HCT116 (cell line): ENCODE measurements around the gene CCT5. TPM values are rescaled to one million over a fixed set of nuclear protein-coding genes. Genes with fewer than 3 reads are reported as not detected.

ENCODE experiments used
- ATAC-seq: fragments of 200-7000 bp; cut with Tn5 transposase; 2 replicates; pipeline ENCODE4 v1.9.1; 2020; ENCODE audit warnings: mild to moderate bottlenecking, moderate library complexity
- BruUV-seq: library from RNA; stranded (reverse); fragments of 400-500 nt; replicated peaks from 2 replicates; lab custom pipeline; 2021; lab: Mats Ljungman, UMichigan
- CTCF ChIA-PET: fragments of 300-600 bp; sonication (Branson Sonifier 250); formaldehyde crosslinking; loops from one replicate; lab custom pipeline; 2021; ENCODE audit warnings: antibody characterized with exemption; lab: Charles Lee
- POLR2A ChIA-PET: fragments of 300-600, 350-600 bp; sonication (Branson Sonifier 250); formaldehyde crosslinking; loops from one replicate; lab custom pipeline; 2021; ENCODE audit warnings: antibody characterized with exemption; lab: Charles Lee
- RAD21 ChIA-PET, 2 experiments: fragments of 300-600 bp; sonication (Branson Sonifier 250); formaldehyde crosslinking; loops; one replicate each; lab custom pipeline; 2023; ENCODE audit warnings: low total read pairs in 2 of 2; ENCODE audit not compliant: uncharacterized antibody in 2 of 2, unreplicated experiment in 2 of 2, low non-redundant PET in 1 of 2; lab: Charles Lee
- DNase-seq: peaks from one replicate; pipeline ENCODE4 v3.0.0-alpha.2; 2010; ENCODE audit warnings: low read depth, low spot score
- H2AFZ ChIP-seq: fragments of 200-600 bp; shearing (Covaris generic), sonication (generic); 2 replicates; pipeline ENCODE4 v1.6.1; 2017; ENCODE audit warnings: low read depth, mixed run types, mixed read lengths, antibody characterized with exemption, low read length; ENCODE audit not compliant: poor library complexity, severe bottlenecking
- H3K27ac ChIP-seq: 2 replicates; pipeline ENCODE4 v1.5.1; 2012; ENCODE audit warnings: low read depth, low read length
- H3K27me3 ChIP-seq: fragments of 200-600 bp; sonication (generic); 2 replicates; pipeline ENCODE4 v1.6.1; 2016; ENCODE audit warnings: mixed run types, low read length, mixed read lengths; ENCODE audit not compliant: insufficient read depth
- H3K36me3 ChIP-seq, 2 experiments: fragments of 200-500 bp in 1 of 2; fragments of 200-600 bp in 1 of 2; sonication (Bioruptor generic) in 1 of 2; sonication (generic) in 1 of 2; 2 replicates each; pipeline versions ENCODE4 v1.5.1 to v1.6.1; 2014 to 2016; ENCODE audit warnings: low read length in 2 of 2, inconsistent platforms in 1 of 2, mixed read lengths in 1 of 2, mixed run types in 1 of 2; ENCODE audit not compliant: insufficient read depth in 2 of 2, control insufficient read depth in 1 of 2
- H3K4me1 ChIP-seq, 2 experiments: fragments of 200-600 bp in 1 of 2; sonication (generic) in 1 of 2; 2 replicates each; pipeline versions ENCODE4 v1.5.1 to v1.6.1; 2012 to 2017; ENCODE audit warnings: low read length in 2 of 2, inconsistent platforms in 1 of 2, mild to moderate bottlenecking in 1 of 2, mixed read lengths in 1 of 2, mixed run types in 1 of 2, moderate library complexity in 1 of 2; ENCODE audit not compliant: insufficient read depth in 2 of 2, control insufficient read depth in 1 of 2
- H3K4me2 ChIP-seq: fragments of 200-600 bp; sonication (generic); 2 replicates; pipeline ENCODE4 v1.6.1; 2017; ENCODE audit warnings: mixed run types, low read length, mixed read lengths
- H3K4me3 ChIP-seq, 2 experiments: fragments of 200-600 bp in 1 of 2; sonication (generic) in 1 of 2; replicated peaks in 1 of 2; 2 replicates each; pipeline ENCODE4 v1.5.1; 2011 to 2016; ENCODE audit warnings: low read length in 2 of 2, control low read depth in 1 of 2, low read depth in 1 of 2, mild to moderate bottlenecking in 1 of 2, mixed read lengths in 1 of 2, mixed run types in 1 of 2
- H3K79me2 ChIP-seq: fragments of 200-600 bp; sonication (generic); 2 replicates; pipeline ENCODE4 v1.6.1; 2017; ENCODE audit warnings: mild to moderate bottlenecking, mixed run types, low read length, moderate library complexity, mixed read lengths; ENCODE audit not compliant: insufficient read depth
- H3K9ac ChIP-seq: fragments of 200-600 bp; sonication (generic); 2 replicates; pipeline ENCODE4 v1.6.1; 2016; ENCODE audit warnings: low read length, mixed read lengths
- H3K9me2 ChIP-seq: fragments of 200-600 bp; sonication (generic), shearing (Covaris generic); 2 replicates; pipeline ENCODE4 v1.6.1; 2017; ENCODE audit warnings: mixed run types, mild to moderate bottlenecking, moderate library complexity; ENCODE audit not compliant: insufficient read depth
- H3K9me3 ChIP-seq, 2 experiments: fragments of 200-500 bp in 1 of 2; fragments of 200-600 bp in 1 of 2; sonication (Bioruptor generic) in 1 of 2; sonication (generic) in 1 of 2; 2 replicates each; pipeline ENCODE4 v1.6.1; 2014 to 2017; ENCODE audit warnings: low read length in 2 of 2, mixed read lengths in 2 of 2, inconsistent platforms in 1 of 2, low read depth in 1 of 2, mild to moderate bottlenecking in 1 of 2, mixed run types in 1 of 2, moderate library complexity in 1 of 2; ENCODE audit not compliant: control insufficient read depth in 1 of 2, insufficient read depth in 1 of 2
- H4K20me1 ChIP-seq: fragments of 200-600 bp; sonication (generic), shearing (Covaris generic); 2 replicates; pipeline ENCODE4 v1.6.1; 2017; ENCODE audit warnings: mixed run types, mild to moderate bottlenecking, moderate library complexity; ENCODE audit not compliant: insufficient read depth
- ATF3 ChIP-seq: IDR thresholded peaks from 2 replicates; pipeline ENCODE4 v1.6.1; 2012
- CTCF ChIP-seq, 3 experiments: fragments of 200-600 bp in 1 of 3; sonication (generic) in 1 of 3; IDR thresholded peaks in 2 of 3; conservative IDR thresholded peaks in 1 of 3; 2 replicates each; pipeline ENCODE4 v1.5.1; 2012 to 2017; ENCODE audit warnings: low read depth in 2 of 3, low read length in 2 of 3, antibody characterized with exemption in 1 of 3, borderline replicate concordance in 1 of 3, control low read depth in 1 of 3, mild to moderate bottlenecking in 1 of 3, mixed read lengths in 1 of 3, mixed run types in 1 of 3, moderate library complexity in 1 of 3; ENCODE audit not compliant: insufficient read depth in 1 of 3
- EGR1 ChIP-seq: IDR thresholded peaks from 2 replicates; pipeline ENCODE4 v1.6.1; 2012; ENCODE audit warnings: low read depth
- ELF1 ChIP-seq: IDR thresholded peaks from 2 replicates; pipeline ENCODE4 v1.6.1; 2012; ENCODE audit warnings: low read depth, borderline replicate concordance
- EZH2 ChIP-seq: fragments of 200-600 bp; sonication (generic); IDR thresholded peaks from 2 replicates; pipeline ENCODE4 v1.6.1; 2017; ENCODE audit warnings: antibody characterized with exemption, mixed run types
- FOSL1 ChIP-seq: IDR thresholded peaks from 2 replicates; pipeline ENCODE4 v1.6.1; 2012; ENCODE audit warnings: low read depth
- MAX ChIP-seq: IDR thresholded peaks from 2 replicates; pipeline ENCODE4 v1.6.1; 2012
- POLR2A ChIP-seq: IDR thresholded peaks from 2 replicates; pipeline ENCODE4 v1.7.0; 2011; ENCODE audit warnings: borderline replicate concordance; ENCODE audit not compliant: insufficient read depth, insufficient read length; ENCODE audit errors: extremely low read depth
- RAD21 ChIP-seq: IDR thresholded peaks from 2 replicates; pipeline ENCODE4 v1.6.1; 2012; ENCODE audit warnings: low read depth, mild to moderate bottlenecking
- REST ChIP-seq: IDR thresholded peaks from 2 replicates; pipeline ENCODE4 v1.6.1; 2012; ENCODE audit warnings: low read depth
- SIN3A ChIP-seq: IDR thresholded peaks from 2 replicates; pipeline ENCODE4 v1.6.1; 2012; ENCODE audit warnings: low read depth
- SP1 ChIP-seq: IDR thresholded peaks from 2 replicates; pipeline ENCODE4 v1.6.1; 2012; ENCODE audit warnings: low read depth
- SRF ChIP-seq: IDR thresholded peaks from 2 replicates; pipeline ENCODE4 v1.6.1; 2012; ENCODE audit warnings: low read depth
- TCF7L2 ChIP-seq: IDR thresholded peaks from 2 replicates; pipeline ENCODE4 v1.7.0; 2011; ENCODE audit warnings: borderline replicate concordance, inconsistent platforms; ENCODE audit not compliant: insufficient read depth, insufficient read length; ENCODE audit errors: extremely low read depth
- YY1 ChIP-seq: IDR thresholded peaks from 2 replicates; pipeline ENCODE4 v1.6.1; 2011; ENCODE audit warnings: low read length, low read depth, moderate library complexity, mild to moderate bottlenecking; ENCODE audit not compliant: insufficient replicate concordance; ENCODE audit errors: extremely low read depth
- ZNF274 ChIP-seq: fragments of 200-500 bp; sonication (Bioruptor generic); IDR thresholded peaks from 2 replicates; pipeline ENCODE4 v1.6.1; 2014; ENCODE audit warnings: mild to moderate bottlenecking, low read depth, low read length, inconsistent platforms
- intact Hi-C: fragments of 100-400 bp; cut with micrococcal nuclease; formaldehyde crosslinking; loops from 2 replicates; pipeline ENCODE4 v1.10.0; 2022
- total RNA-seq: library from RNA; stranded (reverse); gene quantifications from one replicate; pipeline ENCODE4 v1.2.1, GENCODE V29; 2021; ENCODE audit not compliant: unreplicated experiment

CCT5 gene
- total RNA-seq, 1 experiment from 2014 or later, result 489 TPM

DNA sequence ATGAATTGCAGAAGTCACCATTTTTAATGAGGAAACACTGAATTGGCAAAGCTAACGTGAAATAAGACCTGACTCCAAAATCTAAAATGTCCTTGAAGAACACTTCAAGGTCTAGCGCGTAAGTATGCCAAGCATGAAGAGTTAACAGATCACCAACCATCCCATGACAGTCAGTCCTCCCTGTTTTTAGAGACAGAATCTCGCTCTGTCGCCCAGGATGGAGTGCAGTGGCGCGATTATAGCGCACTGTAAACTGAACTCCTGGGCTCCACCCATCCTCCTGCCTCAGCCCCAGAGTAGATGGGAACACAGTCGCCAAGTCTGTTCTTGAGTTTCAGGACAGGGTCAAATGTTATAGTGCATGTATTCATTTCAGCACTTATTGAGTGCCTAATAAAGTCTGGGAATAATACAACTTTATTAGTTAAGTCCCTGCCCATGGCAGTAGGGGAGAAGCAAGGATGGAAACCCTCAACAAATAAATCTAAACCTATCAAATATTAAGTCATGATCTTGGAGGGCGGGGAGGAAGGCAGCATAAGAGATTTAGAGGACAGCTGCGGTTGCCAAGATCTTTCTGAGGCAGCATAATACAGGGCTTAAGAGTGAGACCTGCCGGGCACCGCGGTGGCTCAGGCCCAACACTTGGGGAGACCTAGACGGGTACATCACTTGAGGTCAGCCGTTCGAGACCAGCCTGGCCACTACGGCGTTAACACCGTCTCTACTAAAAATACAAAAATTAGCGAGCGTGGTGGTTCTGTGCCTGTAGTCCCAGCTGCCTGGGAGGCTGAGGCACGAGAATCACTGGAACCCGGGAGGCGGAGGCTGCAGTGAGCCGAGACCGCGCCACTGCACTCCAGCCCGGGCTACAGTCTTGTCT, 1.5 kb upstream of the CCT5 start:
- H3K4me3 ChIP-seq, result peak overlapping the region; percentile 89 to 92
- TF ChIP-seq CTCF (IDR thresholded peaks at IDR 0.05 in 2 of 3, conservative IDR thresholded peaks at IDR 0.05 in 1 of 3; ENCODE audit: borderline replicate concordance in 1 of 3, insufficient read depth in 1 of 3, low read depth in 2 of 3, low read length in 2 of 3), result no peak
- no peak for TF ChIP-seq SP1
- no peak for TF ChIP-seq RAD21
- TF ChIP-seq SIN3A, result no peak
- no peak for TF ChIP-seq SRF
- no peak for TF ChIP-seq EZH2
- TF ChIP-seq YY1, result no peak
- no peak for TF ChIP-seq EGR1
- no peak for TF ChIP-seq ELF1
- no peak for TF ChIP-seq REST
- no peak for TF ChIP-seq ZNF274
- TF ChIP-seq FOSL1, result no peak
- no peak for TF ChIP-seq ATF3
- TF ChIP-seq MAX, result no peak
- TF ChIP-seq TCF7L2, result no peak
- no peak for TF ChIP-seq POLR2A
- H3K27me3 ChIP-seq, result no peaks in the 10 kb centered on the region
- no peaks in the 10 kb centered on the region for H3K9me3 ChIP-seq
- CTCF ChIA-PET, result no interaction called here
- DNase-seq (no peak), ATAC-seq (peak; percentile 21; the same call in 1 of the 2 replicates)
- intact Hi-C loops, result no loop called here
- POLR2A ChIA-PET, result interaction anchor here (1.9 kb wide), 1 partner anchor 13 kb away, joined by 6 read pairs; no protein-coding TSS in a partner anchor
- H3K36me3 ChIP-seq, result peaks cover 2 to 9% of the 10 kb centered on the region in 2 experiments; a peak in 1 of 4 replicates
- no peak overlapping the region for H2AFZ ChIP-seq
- peak overlapping the region; percentile 80 for H3K4me2 ChIP-seq
- H3K4me1 ChIP-seq, result peaks cover 10 to 25% of the 10 kb centered on the region in 2 experiments; a peak in 3 of 4 replicates
- peaks cover 70% of the 10 kb centered on the region for H3K79me2 ChIP-seq
- peak overlapping the region; percentile 94 for H3K9ac ChIP-seq
- H4K20me1 ChIP-seq, result peaks cover 5% of the 10 kb centered on the region
- BruUV-seq, result no TSS peak
- RAD21 ChIA-PET, result no interaction called here
- H3K9me2 ChIP-seq, result no peaks in the 10 kb centered on the region
- H3K27ac ChIP-seq, result peak overlapping the region; percentile 85
